ENCODE results near the gene HOXA3. TPM values are rescaled to one million over a fixed set of nuclear protein-coding genes. Genes with fewer than 3 reads are reported as not detected.

Gene HOXA3
- total and polyA plus RNA-seq, 2 of the 13 experiments (the other 11 are each of a cell fraction or from before 2014, with no cell fraction given): 2.9 to 4.6 TPM

GRCh38 chr7:27148756-27149641 is 3.4 kb downstream of the HOXA3 start:
- Histone ChIP-seq H3K4me1 (ENCODE audit: insufficient read depth, low read length) (peaks cover 36% of the 10 kb centered on the region), H3K27me3 (ENCODE audit: control insufficient read depth in 1 of 2, insufficient read depth in 2 of 2, low read length in 2 of 2) (peaks cover 0 to 28% of the 10 kb centered on the region in 2 experiments; a peak in 4 of 5 replicates), H3K4me3 (replicated peaks in 1 of 3; ENCODE audit: insufficient read depth in 1 of 3, low read depth in 2 of 3, low read length in 3 of 3) (peak overlapping the region; percentile 80 to 88 (median 85)), H4K20me1 (ENCODE audit: insufficient read depth, low read length) (no peaks in the 10 kb centered on the region), H3K9me3 (ENCODE audit: low read length) (no peaks in the 10 kb centered on the region), H3K36me3 (replicated peaks in 1 of 2; ENCODE audit: control insufficient read depth in 1 of 2, insufficient read depth in 2 of 2, low read length in 2 of 2) (no peaks in the 10 kb centered on the region; a peak in 2 of 5 replicates), H3K27ac (ENCODE audit: extremely low read length, insufficient read depth, low read length) (no peak overlapping the region), H3K9ac (ENCODE audit: insufficient read depth, low read depth, low read length) (peak overlapping the region; percentile 15; the same call in 1 of the 2 replicates), H2AFZ (ENCODE audit: low read length) (no peak overlapping the region), H3K79me2 (ENCODE audit: insufficient read depth, low read length) (peaks cover 5% of the 10 kb centered on the region), H3K4me2 (ENCODE audit: low read depth, low read length) (peak overlapping the region; percentile 88)
- no peak for DNase-seq (ENCODE audit: low spot score)
- no peak for ATAC-seq
- WGBS (ENCODE audit: low lambda C conversion rate): 60% methylated on average over 23 of the region's 30 CpGs
- no TSS peak for BruUV-seq (replicated peaks)
- no peak for FAIRE-seq
- ChIA-PET POLR2A (interaction anchor here (1.2 to 1.8 kb wide), 3 partner anchors 27 to 285 kb away, joined by 3 to 7 read pairs (median 6); partner anchors contain the start of gene SKAP2), CTCF (ENCODE audit: low intra/inter-chr PET ratio, low total read pairs) (no interaction called here)
- intact Hi-C loops (cut with micrococcal nuclease; ENCODE audit: unreplicated experiment) (no loop called here), in situ Hi-C loops (cut with HindIII; ENCODE audit: extremely low pct_ligation_motif_present, low pct_unique_long_range_greater_than_20kb) (no loop called here)
- TF ChIP-seq PATZ1 (CRISPR knock-in tag; IDR thresholded peaks at IDR 0.05) (no peak), SNAPC5 (CRISPR knock-in tag; IDR thresholded peaks at IDR 0.05; ENCODE audit: borderline replicate concordance) (no peak), PRDM4 (CRISPR knock-in tag; IDR thresholded peaks at IDR 0.05; ENCODE audit: borderline replicate concordance) (no peak), SIX4 (CRISPR knock-in tag; IDR thresholded peaks at IDR 0.05) (no peak), ZNF710 (CRISPR knock-in tag; IDR thresholded peaks at IDR 0.05; ENCODE audit: borderline replicate concordance) (0 out of 2 replicates have a peak, but pooled peaks have one; percentile 17), ZBTB10 (CRISPR knock-in tag; IDR thresholded peaks at IDR 0.05; ENCODE audit: borderline replicate concordance) (no peak), ZNF501 (CRISPR knock-in tag; IDR thresholded peaks at IDR 0.05) (no peak), ZNF337 (CRISPR knock-in tag; IDR thresholded peaks at IDR 0.05; ENCODE audit: borderline replicate concordance, low read depth) (0 out of 2 replicates have a peak, but pooled peaks have one; percentile 10)

All from HepG2 (cell line).